T-helper 2 cell treated with Interferon-gamma antibody and Interleukin-4, amounts not matched to agents 5 μg/mL and 100 μg/mL, for 36 hours (primary cell): ENCODE data around the gene COG2.

ENCODE experiments used
- DNase-seq: peaks from one replicate; pipeline ENCODE4 v3.0.0; 2021; ENCODE audit warnings: low spot score
- H3K27ac Mint-ChIP-seq: one replicate; pipeline ENCODE4 v1.8.0; 2021; ENCODE audit warnings: mild to moderate bottlenecking, mixed read lengths
- H3K27me3 Mint-ChIP-seq: one replicate; pipeline ENCODE4 v1.8.0; 2021; ENCODE audit warnings: low read depth, mixed read lengths
- H3K36me3 Mint-ChIP-seq: one replicate; pipeline ENCODE4 v1.8.0; 2021; ENCODE audit warnings: low read depth, mixed read lengths
- H3K4me1 Mint-ChIP-seq: one replicate; pipeline ENCODE4 v1.8.0; 2021; ENCODE audit warnings: low read depth, mixed read lengths
- H3K4me3 Mint-ChIP-seq: one replicate; pipeline ENCODE4 v1.8.0; 2022; ENCODE audit warnings: mild to moderate bottlenecking, moderate library complexity, mixed read lengths
- H3K9me3 Mint-ChIP-seq: one replicate; pipeline ENCODE4 v1.8.0; 2021; ENCODE audit warnings: mixed read lengths

The COG2 gene

GRCh38 chr1:230705289-230706019, 63.2 kb downstream of the COG2 start:
- Mint-ChIP-seq H3K9me3 (no peaks in the 10 kb centered on the region), H3K4me1 (no peaks in the 10 kb centered on the region), H3K27ac (no peak overlapping the region), H3K4me3 (no peak overlapping the region), H3K27me3 (no peaks in the 10 kb centered on the region), H3K36me3 (no peaks in the 10 kb centered on the region)
- DNase-seq, result no peak

- no peak for DNase-seq
- no peak overlapping the region for H3K27ac Mint-ChIP-seq
Observed at GRCh38 chr1:230706020-230706699, 63.9 kb downstream of the COG2 start.

GRCh38 chr1:230706887-230707731, 64.8 kb downstream of the COG2 start:
- Mint-ChIP-seq H3K36me3 (no peaks in the 10 kb centered on the region), H3K27ac (no peak overlapping the region), H3K9me3 (no peaks in the 10 kb centered on the region), H3K4me3 (no peak overlapping the region), H3K27me3 (no peaks in the 10 kb centered on the region), H3K4me1 (no peaks in the 10 kb centered on the region)
- no peak for DNase-seq

More at GRCh38 chr1:230706020-230706699, 63.9 kb downstream of the COG2 start:
- Mint-ChIP-seq H3K36me3 (no peaks in the 10 kb centered on the region), H3K4me3 (no peak overlapping the region), H3K27me3 (no peaks in the 10 kb centered on the region), H3K9me3 (no peaks in the 10 kb centered on the region), H3K4me1 (no peaks in the 10 kb centered on the region)

GRCh38 chr1:230707732-230708630, 65.7 kb downstream of the COG2 start:
- no peaks in the 10 kb centered on the region for H3K9me3 Mint-ChIP-seq
- no peak overlapping the region for H3K4me3 Mint-ChIP-seq
- DNase-seq, result no peak
- H3K27ac Mint-ChIP-seq, result no peak overlapping the region
- H3K27me3 Mint-ChIP-seq, result no peaks in the 10 kb centered on the region
- no peaks in the 10 kb centered on the region for H3K36me3 Mint-ChIP-seq
- no peaks in the 10 kb centered on the region for H3K4me1 Mint-ChIP-seq

- no peak for DNase-seq
- Mint-ChIP-seq H3K4me3 (no peak overlapping the region), H3K27ac (no peak overlapping the region)
Observed at GRCh38 chr1:230708631-230709580, 66.6 kb downstream of the COG2 start.

GRCh38 chr1:230709619-230710542, 67.6 kb downstream of the COG2 start:
- Mint-ChIP-seq H3K4me1 (no peaks in the 10 kb centered on the region), H3K27me3 (no peaks in the 10 kb centered on the region), H3K9me3 (no peaks in the 10 kb centered on the region), H3K36me3 (no peaks in the 10 kb centered on the region), H3K4me3 (no peak overlapping the region), H3K27ac (no peak overlapping the region)
- DNase-seq, result no peak

More at GRCh38 chr1:230708631-230709580, 66.6 kb downstream of the COG2 start:
- Mint-ChIP-seq H3K9me3 (no peaks in the 10 kb centered on the region), H3K4me1 (no peaks in the 10 kb centered on the region), H3K27me3 (no peaks in the 10 kb centered on the region), H3K36me3 (no peaks in the 10 kb centered on the region)

GRCh38 chr1:230710543-230710904, 68.2 kb downstream of the COG2 start:
- DNase-seq, result no peak
- no peak overlapping the region for H3K4me3 Mint-ChIP-seq
- no peaks in the 10 kb centered on the region for H3K9me3 Mint-ChIP-seq
- H3K4me1 Mint-ChIP-seq, result no peaks in the 10 kb centered on the region
- no peak overlapping the region for H3K27ac Mint-ChIP-seq
- no peaks in the 10 kb centered on the region for H3K36me3 Mint-ChIP-seq
- H3K27me3 Mint-ChIP-seq, result no peaks in the 10 kb centered on the region

GRCh38 chr1:230711245-230711644, 69.0 kb downstream of the COG2 start:
- Mint-ChIP-seq H3K36me3 (no peaks in the 10 kb centered on the region), H3K4me3 (no peak overlapping the region), H3K27ac (no peak overlapping the region)

GRCh38 chr1:230712470-230712942, 70.2 kb downstream of the COG2 start:
- no peak for DNase-seq
- peaks cover 4% of the 10 kb centered on the region for H3K9me3 Mint-ChIP-seq
- H3K27me3 Mint-ChIP-seq, result peaks cover 3% of the 10 kb centered on the region
- H3K4me1 Mint-ChIP-seq, result no peaks in the 10 kb centered on the region
- no peaks in the 10 kb centered on the region for H3K36me3 Mint-ChIP-seq
- H3K4me3 Mint-ChIP-seq, result no peak overlapping the region
- H3K27ac Mint-ChIP-seq, result no peak overlapping the region

More at GRCh38 chr1:230711245-230711644, 69.0 kb downstream of the COG2 start:
- no peaks in the 10 kb centered on the region for H3K27me3 Mint-ChIP-seq
- no peaks in the 10 kb centered on the region for H3K4me1 Mint-ChIP-seq
- no peak for DNase-seq
- no peaks in the 10 kb centered on the region for H3K9me3 Mint-ChIP-seq

GRCh38 chr1:230713138-230713537, 70.9 kb downstream of the COG2 start:
- Mint-ChIP-seq H3K9me3 (peaks cover 4% of the 10 kb centered on the region), H3K27me3 (peaks cover 3% of the 10 kb centered on the region), H3K36me3 (no peaks in the 10 kb centered on the region), H3K4me1 (no peaks in the 10 kb centered on the region), H3K4me3 (no peak overlapping the region), H3K27ac (no peak overlapping the region)
- DNase-seq, result no peak

GRCh38 chr1:230713547-230713914, 71.2 kb downstream of the COG2 start:
- H3K4me3 Mint-ChIP-seq, result no peak overlapping the region
- peaks cover 4% of the 10 kb centered on the region for H3K9me3 Mint-ChIP-seq
- H3K4me1 Mint-ChIP-seq, result no peaks in the 10 kb centered on the region
- H3K27me3 Mint-ChIP-seq, result peaks cover 3% of the 10 kb centered on the region
- H3K36me3 Mint-ChIP-seq, result no peaks in the 10 kb centered on the region
- H3K27ac Mint-ChIP-seq, result no peak overlapping the region
- DNase-seq, result no peak
